WTC11 (cell line): ENCODE results near the gene CAMK2N2. TPM values are rescaled to one million over a fixed set of nuclear protein-coding genes. Genes with fewer than 3 reads are reported as not detected.

Experiments used
- ATAC-seq: fragments of 200-7000 bp; cut with Tn5 transposase; 2 replicates; pipeline ENCODE4 v1.10.0; 2021; ENCODE audit warnings: mild to moderate bottlenecking, moderate library complexity
- CTCF ChIA-PET: fragments of 300-600 bp; sonication (Branson Sonifier 250); formaldehyde crosslinking; loops from one replicate; lab custom pipeline; 2021; ENCODE audit warnings: antibody characterized with exemption; lab: Charles Lee
- POLR2A ChIA-PET: fragments of 350-600 bp; sonication (Branson Sonifier 250); formaldehyde crosslinking; loops from one replicate; lab custom pipeline; 2021; ENCODE audit warnings: antibody characterized with exemption; lab: Charles Lee
- DNase-seq: peaks from one replicate; pipeline ENCODE4 v3.0.0; 2021; ENCODE audit warnings: low spot score
- H3K27ac Mint-ChIP-seq: 2 replicates; pipeline ENCODE4 v1.8.0; 2021; ENCODE audit warnings: mixed read lengths
- H3K27me3 Mint-ChIP-seq: 2 replicates; pipeline ENCODE4 v1.8.0; 2021; ENCODE audit warnings: low read depth, mild to moderate bottlenecking, moderate library complexity, mixed read lengths
- H3K36me3 Mint-ChIP-seq: 2 replicates; pipeline ENCODE4 v1.8.0; 2021; ENCODE audit warnings: mixed read lengths
- H3K4me1 Mint-ChIP-seq: 2 replicates; pipeline ENCODE4 v1.8.0; 2022; ENCODE audit warnings: mixed read lengths
- H3K4me3 Mint-ChIP-seq: 2 replicates; pipeline ENCODE4 v1.8.0; 2021; ENCODE audit warnings: mild to moderate bottlenecking, moderate library complexity, mixed read lengths
- H3K9me3 Mint-ChIP-seq: 2 replicates; pipeline ENCODE4 v1.8.0; 2021; ENCODE audit warnings: mixed read lengths
- ETV6 ChIP-seq: sonication (generic); formaldehyde crosslinking; IDR thresholded peaks from 2 replicates; pipeline ENCODE4 v1.8.1; 2022; ENCODE audit warnings: mild to moderate bottlenecking, missing genetic modification reagents
- HMGA2 ChIP-seq: fragments of 250-450 bp; sonication (Bioruptor Pico); IDR thresholded peaks from 2 replicates; pipeline ENCODE4 v1.4.0; 2021; ENCODE audit warnings: mild to moderate bottlenecking, moderate library complexity
- OVOL2 ChIP-seq: fragments of 250-450 bp; sonication (Bioruptor Pico); IDR thresholded peaks from 2 replicates; pipeline ENCODE4 v1.9.0; 2021; ENCODE audit warnings: mild to moderate bottlenecking, borderline replicate concordance
- ZNF138 ChIP-seq: sonication (generic); formaldehyde crosslinking; conservative IDR thresholded peaks from 2 replicates; pipeline ENCODE4 v1.8.1; 2022; ENCODE audit warnings: mild to moderate bottlenecking, moderate library complexity, missing genetic modification reagents
- ZNF317 ChIP-seq: sonication (generic); formaldehyde crosslinking; IDR thresholded peaks from 2 replicates; pipeline ENCODE4 v1.8.1; 2023; ENCODE audit warnings: low read depth, mild to moderate bottlenecking, moderate library complexity, missing genetic modification reagents, borderline replicate concordance
- ZNF416 ChIP-seq: fragments of 250-450 bp; sonication (Bioruptor Pico); IDR thresholded peaks from 2 replicates; pipeline ENCODE4 v1.9.0; 2021; ENCODE audit warnings: mild to moderate bottlenecking, inconsistent platforms
- total RNA-seq: library from RNA; stranded (reverse); gene quantifications from 3 replicates; pipeline ENCODE4 v1.2.3, GENCODE V29; 2021
- TF ChIP-seq, protein P1 (sequence below): sonication (generic); formaldehyde crosslinking; conservative IDR thresholded peaks from 2 replicates; pipeline ENCODE4 v1.8.1; 2023; ENCODE audit warnings: mild to moderate bottlenecking, low read depth, missing genetic modification reagents, moderate library complexity
- TF ChIP-seq, protein P2 (sequence below): sonication (generic); formaldehyde crosslinking; IDR thresholded peaks from 2 replicates; pipeline ENCODE4 v1.8.0; 2022; ENCODE audit warnings: mild to moderate bottlenecking, missing genetic modification reagents
- TF ChIP-seq, protein P3 (sequence below): fragments of 250-450 bp; sonication (Bioruptor Pico); IDR thresholded peaks from 2 replicates; pipeline ENCODE4 v1.9.0; 2021; ENCODE audit warnings: mild to moderate bottlenecking, borderline replicate concordance
- TF ChIP-seq, protein P4 (sequence below): sonication (generic); formaldehyde crosslinking; IDR thresholded peaks from 2 replicates; pipeline ENCODE4 v1.8.1; 2023; ENCODE audit warnings: mild to moderate bottlenecking, missing genetic modification reagents, moderate library complexity
- TF ChIP-seq, protein P5 (sequence below): sonication (generic); formaldehyde crosslinking; IDR thresholded peaks from 2 replicates; pipeline ENCODE4 v1.8.1; 2023; ENCODE audit warnings: mild to moderate bottlenecking, missing genetic modification reagents, moderate library complexity
- TF ChIP-seq, protein P6 (sequence below): fragments of 250-450 bp; sonication (Bioruptor Pico); IDR thresholded peaks from 2 replicates; pipeline ENCODE4 v2.1.2; 2022; ENCODE audit warnings: mild to moderate bottlenecking, moderate library complexity
- TF ChIP-seq, protein P7 (sequence below): sonication (generic); formaldehyde crosslinking; IDR thresholded peaks from 2 replicates; pipeline ENCODE4 v1.8.0; 2022; ENCODE audit warnings: missing genetic modification reagents
- TF ChIP-seq, protein P8 (sequence below): sonication (generic); formaldehyde crosslinking; IDR thresholded peaks from 2 replicates; pipeline ENCODE4 v1.8.0; 2022; ENCODE audit warnings: mild to moderate bottlenecking, missing genetic modification reagents
- TF ChIP-seq, protein P9 (sequence below): sonication (generic); formaldehyde crosslinking; IDR thresholded peaks from 2 replicates; pipeline ENCODE4 v1.8.0; 2022; ENCODE audit warnings: mild to moderate bottlenecking, missing genetic modification reagents
- TF ChIP-seq, protein P10 (sequence below): sonication (generic); formaldehyde crosslinking; IDR thresholded peaks from 2 replicates; pipeline ENCODE4 v1.8.1; 2023; ENCODE audit warnings: mild to moderate bottlenecking, missing genetic modification reagents

The CAMK2N2 gene
- total RNA-seq, 1 experiment from 2014 or later, result 10.5 TPM

DNA sequence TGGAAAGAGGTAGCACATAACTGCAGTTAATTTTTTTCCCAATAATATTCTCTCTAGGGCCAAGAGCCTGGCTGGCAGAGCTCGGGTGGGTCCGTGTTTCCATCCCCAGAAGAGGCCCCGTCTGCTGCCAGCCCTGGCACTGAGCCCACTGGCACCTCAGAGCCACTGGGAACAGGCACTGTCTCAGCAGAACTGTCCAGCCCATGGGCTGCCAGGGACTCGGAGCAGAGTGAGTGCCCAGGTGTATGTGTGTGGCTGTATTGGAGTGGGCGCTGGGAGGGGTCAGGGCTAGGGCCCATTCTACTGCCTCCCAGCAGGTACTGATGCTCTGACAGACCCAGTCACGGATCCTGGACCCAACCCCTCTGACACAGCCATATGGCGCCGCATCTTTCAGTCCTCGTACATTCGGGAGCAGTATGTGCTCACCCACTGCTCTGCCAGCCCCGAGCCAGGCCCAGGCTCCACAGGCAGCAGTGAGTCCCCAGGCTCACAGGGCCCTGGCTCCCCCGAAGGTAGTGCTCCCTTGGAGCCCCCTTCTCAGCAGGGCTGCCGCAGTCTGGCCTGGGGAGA, 23.0 kb downstream of the CAMK2N2 start:
- TF ChIP-seq OVOL2 (CRISPR knock-in tag) (no peak), HMGA2 (CRISPR knock-in tag) (no peak), ZNF138 (CRISPR knock-in tag) (no peak), ZNF416 (CRISPR knock-in tag) (no peak), ETV6 (CRISPR knock-in tag) (no peak), ZNF317 (no peak)
- TF ChIP-seq, protein P1, sequence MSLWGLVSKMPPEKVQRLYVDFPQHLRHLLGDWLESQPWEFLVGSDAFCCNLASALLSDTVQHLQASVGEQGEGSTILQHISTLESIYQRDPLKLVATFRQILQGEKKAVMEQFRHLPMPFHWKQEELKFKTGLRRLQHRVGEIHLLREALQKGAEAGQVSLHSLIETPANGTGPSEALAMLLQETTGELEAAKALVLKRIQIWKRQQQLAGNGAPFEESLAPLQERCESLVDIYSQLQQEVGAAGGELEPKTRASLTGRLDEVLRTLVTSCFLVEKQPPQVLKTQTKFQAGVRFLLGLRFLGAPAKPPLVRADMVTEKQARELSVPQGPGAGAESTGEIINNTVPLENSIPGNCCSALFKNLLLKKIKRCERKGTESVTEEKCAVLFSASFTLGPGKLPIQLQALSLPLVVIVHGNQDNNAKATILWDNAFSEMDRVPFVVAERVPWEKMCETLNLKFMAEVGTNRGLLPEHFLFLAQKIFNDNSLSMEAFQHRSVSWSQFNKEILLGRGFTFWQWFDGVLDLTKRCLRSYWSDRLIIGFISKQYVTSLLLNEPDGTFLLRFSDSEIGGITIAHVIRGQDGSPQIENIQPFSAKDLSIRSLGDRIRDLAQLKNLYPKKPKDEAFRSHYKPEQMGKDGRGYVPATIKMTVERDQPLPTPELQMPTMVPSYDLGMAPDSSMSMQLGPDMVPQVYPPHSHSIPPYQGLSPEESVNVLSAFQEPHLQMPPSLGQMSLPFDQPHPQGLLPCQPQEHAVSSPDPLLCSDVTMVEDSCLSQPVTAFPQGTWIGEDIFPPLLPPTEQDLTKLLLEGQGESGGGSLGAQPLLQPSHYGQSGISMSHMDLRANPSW (CRISPR knock-in tag), result no peak
- TF ChIP-seq, protein P2, sequence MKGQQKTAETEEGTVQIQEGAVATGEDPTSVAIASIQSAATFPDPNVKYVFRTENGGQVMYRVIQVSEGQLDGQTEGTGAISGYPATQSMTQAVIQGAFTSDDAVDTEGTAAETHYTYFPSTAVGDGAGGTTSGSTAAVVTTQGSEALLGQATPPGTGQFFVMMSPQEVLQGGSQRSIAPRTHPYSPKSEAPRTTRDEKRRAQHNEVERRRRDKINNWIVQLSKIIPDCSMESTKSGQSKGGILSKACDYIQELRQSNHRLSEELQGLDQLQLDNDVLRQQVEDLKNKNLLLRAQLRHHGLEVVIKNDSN (CRISPR knock-in tag), result no peak
- TF ChIP-seq, protein P3, sequence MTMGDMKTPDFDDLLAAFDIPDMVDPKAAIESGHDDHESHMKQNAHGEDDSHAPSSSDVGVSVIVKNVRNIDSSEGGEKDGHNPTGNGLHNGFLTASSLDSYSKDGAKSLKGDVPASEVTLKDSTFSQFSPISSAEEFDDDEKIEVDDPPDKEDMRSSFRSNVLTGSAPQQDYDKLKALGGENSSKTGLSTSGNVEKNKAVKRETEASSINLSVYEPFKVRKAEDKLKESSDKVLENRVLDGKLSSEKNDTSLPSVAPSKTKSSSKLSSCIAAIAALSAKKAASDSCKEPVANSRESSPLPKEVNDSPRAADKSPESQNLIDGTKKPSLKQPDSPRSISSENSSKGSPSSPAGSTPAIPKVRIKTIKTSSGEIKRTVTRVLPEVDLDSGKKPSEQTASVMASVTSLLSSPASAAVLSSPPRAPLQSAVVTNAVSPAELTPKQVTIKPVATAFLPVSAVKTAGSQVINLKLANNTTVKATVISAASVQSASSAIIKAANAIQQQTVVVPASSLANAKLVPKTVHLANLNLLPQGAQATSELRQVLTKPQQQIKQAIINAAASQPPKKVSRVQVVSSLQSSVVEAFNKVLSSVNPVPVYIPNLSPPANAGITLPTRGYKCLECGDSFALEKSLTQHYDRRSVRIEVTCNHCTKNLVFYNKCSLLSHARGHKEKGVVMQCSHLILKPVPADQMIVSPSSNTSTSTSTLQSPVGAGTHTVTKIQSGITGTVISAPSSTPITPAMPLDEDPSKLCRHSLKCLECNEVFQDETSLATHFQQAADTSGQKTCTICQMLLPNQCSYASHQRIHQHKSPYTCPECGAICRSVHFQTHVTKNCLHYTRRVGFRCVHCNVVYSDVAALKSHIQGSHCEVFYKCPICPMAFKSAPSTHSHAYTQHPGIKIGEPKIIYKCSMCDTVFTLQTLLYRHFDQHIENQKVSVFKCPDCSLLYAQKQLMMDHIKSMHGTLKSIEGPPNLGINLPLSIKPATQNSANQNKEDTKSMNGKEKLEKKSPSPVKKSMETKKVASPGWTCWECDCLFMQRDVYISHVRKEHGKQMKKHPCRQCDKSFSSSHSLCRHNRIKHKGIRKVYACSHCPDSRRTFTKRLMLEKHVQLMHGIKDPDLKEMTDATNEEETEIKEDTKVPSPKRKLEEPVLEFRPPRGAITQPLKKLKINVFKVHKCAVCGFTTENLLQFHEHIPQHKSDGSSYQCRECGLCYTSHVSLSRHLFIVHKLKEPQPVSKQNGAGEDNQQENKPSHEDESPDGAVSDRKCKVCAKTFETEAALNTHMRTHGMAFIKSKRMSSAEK (CRISPR knock-in tag), result no peak
- TF ChIP-seq, protein P4, sequence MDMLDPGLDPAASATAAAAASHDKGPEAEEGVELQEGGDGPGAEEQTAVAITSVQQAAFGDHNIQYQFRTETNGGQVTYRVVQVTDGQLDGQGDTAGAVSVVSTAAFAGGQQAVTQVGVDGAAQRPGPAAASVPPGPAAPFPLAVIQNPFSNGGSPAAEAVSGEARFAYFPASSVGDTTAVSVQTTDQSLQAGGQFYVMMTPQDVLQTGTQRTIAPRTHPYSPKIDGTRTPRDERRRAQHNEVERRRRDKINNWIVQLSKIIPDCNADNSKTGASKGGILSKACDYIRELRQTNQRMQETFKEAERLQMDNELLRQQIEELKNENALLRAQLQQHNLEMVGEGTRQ (CRISPR knock-in tag), result no peak
- TF ChIP-seq, protein P5, sequence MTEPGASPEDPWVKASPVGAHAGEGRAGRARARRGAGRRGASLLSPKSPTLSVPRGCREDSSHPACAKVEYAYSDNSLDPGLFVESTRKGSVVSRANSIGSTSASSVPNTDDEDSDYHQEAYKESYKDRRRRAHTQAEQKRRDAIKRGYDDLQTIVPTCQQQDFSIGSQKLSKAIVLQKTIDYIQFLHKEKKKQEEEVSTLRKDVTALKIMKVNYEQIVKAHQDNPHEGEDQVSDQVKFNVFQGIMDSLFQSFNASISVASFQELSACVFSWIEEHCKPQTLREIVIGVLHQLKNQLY (CRISPR knock-in tag), result no peak
- TF ChIP-seq, protein P6, sequence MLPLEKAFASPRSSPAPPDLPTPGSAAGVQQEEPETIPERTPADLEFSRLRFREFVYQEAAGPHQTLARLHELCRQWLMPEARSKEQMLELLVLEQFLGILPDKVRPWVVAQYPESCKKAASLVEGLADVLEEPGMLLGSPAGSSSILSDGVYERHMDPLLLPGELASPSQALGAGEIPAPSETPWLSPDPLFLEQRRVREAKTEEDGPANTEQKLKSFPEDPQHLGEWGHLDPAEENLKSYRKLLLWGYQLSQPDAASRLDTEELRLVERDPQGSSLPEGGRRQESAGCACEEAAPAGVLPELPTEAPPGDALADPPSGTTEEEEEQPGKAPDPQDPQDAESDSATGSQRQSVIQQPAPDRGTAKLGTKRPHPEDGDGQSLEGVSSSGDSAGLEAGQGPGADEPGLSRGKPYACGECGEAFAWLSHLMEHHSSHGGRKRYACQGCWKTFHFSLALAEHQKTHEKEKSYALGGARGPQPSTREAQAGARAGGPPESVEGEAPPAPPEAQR (CRISPR knock-in tag), result no peak
- TF ChIP-seq, protein P7, sequence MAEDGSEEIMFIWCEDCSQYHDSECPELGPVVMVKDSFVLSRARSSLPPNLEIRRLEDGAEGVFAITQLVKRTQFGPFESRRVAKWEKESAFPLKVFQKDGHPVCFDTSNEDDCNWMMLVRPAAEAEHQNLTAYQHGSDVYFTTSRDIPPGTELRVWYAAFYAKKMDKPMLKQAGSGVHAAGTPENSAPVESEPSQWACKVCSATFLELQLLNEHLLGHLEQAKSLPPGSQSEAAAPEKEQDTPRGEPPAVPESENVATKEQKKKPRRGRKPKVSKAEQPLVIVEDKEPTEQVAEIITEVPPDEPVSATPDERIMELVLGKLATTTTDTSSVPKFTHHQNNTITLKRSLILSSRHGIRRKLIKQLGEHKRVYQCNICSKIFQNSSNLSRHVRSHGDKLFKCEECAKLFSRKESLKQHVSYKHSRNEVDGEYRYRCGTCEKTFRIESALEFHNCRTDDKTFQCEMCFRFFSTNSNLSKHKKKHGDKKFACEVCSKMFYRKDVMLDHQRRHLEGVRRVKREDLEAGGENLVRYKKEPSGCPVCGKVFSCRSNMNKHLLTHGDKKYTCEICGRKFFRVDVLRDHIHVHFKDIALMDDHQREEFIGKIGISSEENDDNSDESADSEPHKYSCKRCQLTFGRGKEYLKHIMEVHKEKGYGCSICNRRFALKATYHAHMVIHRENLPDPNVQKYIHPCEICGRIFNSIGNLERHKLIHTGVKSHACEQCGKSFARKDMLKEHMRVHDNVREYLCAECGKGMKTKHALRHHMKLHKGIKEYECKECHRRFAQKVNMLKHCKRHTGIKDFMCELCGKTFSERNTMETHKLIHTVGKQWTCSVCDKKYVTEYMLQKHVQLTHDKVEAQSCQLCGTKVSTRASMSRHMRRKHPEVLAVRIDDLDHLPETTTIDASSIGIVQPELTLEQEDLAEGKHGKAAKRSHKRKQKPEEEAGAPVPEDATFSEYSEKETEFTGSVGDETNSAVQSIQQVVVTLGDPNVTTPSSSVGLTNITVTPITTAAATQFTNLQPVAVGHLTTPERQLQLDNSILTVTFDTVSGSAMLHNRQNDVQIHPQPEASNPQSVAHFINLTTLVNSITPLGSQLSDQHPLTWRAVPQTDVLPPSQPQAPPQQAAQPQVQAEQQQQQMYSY, result no peak
- TF ChIP-seq, protein P8, sequence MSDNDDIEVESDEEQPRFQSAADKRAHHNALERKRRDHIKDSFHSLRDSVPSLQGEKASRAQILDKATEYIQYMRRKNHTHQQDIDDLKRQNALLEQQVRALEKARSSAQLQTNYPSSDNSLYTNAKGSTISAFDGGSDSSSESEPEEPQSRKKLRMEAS (CRISPR knock-in tag), result no peak
- TF ChIP-seq, protein P9, sequence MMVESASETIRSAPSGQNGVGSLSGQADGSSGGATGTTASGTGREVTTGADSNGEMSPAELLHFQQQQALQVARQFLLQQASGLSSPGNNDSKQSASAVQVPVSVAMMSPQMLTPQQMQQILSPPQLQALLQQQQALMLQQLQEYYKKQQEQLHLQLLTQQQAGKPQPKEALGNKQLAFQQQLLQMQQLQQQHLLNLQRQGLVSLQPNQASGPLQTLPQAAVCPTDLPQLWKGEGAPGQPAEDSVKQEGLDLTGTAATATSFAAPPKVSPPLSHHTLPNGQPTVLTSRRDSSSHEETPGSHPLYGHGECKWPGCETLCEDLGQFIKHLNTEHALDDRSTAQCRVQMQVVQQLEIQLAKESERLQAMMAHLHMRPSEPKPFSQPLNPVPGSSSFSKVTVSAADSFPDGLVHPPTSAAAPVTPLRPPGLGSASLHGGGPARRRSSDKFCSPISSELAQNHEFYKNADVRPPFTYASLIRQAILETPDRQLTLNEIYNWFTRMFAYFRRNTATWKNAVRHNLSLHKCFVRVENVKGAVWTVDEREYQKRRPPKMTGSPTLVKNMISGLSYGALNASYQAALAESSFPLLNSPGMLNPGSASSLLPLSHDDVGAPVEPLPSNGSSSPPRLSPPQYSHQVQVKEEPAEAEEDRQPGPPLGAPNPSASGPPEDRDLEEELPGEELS (CRISPR knock-in tag), result no peak
- TF ChIP-seq, protein P10, sequence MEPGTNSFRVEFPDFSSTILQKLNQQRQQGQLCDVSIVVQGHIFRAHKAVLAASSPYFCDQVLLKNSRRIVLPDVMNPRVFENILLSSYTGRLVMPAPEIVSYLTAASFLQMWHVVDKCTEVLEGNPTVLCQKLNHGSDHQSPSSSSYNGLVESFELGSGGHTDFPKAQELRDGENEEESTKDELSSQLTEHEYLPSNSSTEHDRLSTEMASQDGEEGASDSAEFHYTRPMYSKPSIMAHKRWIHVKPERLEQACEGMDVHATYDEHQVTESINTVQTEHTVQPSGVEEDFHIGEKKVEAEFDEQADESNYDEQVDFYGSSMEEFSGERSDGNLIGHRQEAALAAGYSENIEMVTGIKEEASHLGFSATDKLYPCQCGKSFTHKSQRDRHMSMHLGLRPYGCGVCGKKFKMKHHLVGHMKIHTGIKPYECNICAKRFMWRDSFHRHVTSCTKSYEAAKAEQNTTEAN (CRISPR knock-in tag), result no peak
- CTCF ChIA-PET, result interaction anchor here (0.8 to 7.5 kb wide), 2 partner anchors 10 to 11 kb away, joined by 3 to 88 read pairs; partner anchors contain the start of genes EEF1AKMT4 and VWA5B2
- H3K27me3 Mint-ChIP-seq, result peaks cover 12% of the 10 kb centered on the region

More for the DNA sequence above, 23.0 kb downstream of the CAMK2N2 start:
- no peak for ATAC-seq
- no peaks in the 10 kb centered on the region for H3K9me3 Mint-ChIP-seq
- no peak overlapping the region for H3K4me3 Mint-ChIP-seq
- H3K4me1 Mint-ChIP-seq, result peaks cover 3% of the 10 kb centered on the region; the same call in 1 of the 2 replicates
- peaks cover 9% of the 10 kb centered on the region for H3K36me3 Mint-ChIP-seq
- H3K27ac Mint-ChIP-seq, result no peak overlapping the region
- DNase-seq, result no peak
- POLR2A ChIA-PET, result interaction anchor here (1.0 kb wide), 1 partner anchor 8 kb away, joined by 3 read pairs; no protein-coding TSS in a partner anchor
